GM18868 (cell line): ENCODE data around the gene WNT6.
A peak's percentile ranks its signal among the peaks of the same experiment; 100 is the strongest.

Source experiments
- ATAC-seq: cut with Tn5 transposase; IDR thresholded peaks from one replicate; pipeline ENCODE4 v1.9.1; 2021; ENCODE audit warnings: mild to moderate bottlenecking, moderate library complexity; ENCODE audit not compliant: unreplicated experiment

WNT6 gene

DNA sequence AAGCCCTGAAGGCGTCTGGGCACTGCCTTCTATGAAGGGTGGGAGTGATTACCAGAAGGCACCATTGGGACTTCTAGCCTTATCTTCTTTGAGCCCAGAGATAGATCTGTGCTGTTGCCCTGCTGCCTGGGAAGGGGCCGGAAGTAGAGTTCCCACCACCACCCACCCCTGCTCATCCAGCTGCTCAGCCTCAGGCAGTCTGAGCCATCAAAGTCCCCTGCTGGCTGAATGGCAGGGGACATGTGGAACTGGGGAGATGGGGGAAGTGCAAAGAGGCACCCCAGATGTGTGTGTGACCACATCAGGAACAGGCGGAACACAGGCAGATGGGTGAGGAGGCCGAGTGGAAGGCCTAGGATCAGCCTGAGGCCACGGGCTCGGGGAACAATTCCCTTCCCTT is 17.7 kb downstream of the WNT6 start:
- ATAC-seq, result no peak

DNA sequence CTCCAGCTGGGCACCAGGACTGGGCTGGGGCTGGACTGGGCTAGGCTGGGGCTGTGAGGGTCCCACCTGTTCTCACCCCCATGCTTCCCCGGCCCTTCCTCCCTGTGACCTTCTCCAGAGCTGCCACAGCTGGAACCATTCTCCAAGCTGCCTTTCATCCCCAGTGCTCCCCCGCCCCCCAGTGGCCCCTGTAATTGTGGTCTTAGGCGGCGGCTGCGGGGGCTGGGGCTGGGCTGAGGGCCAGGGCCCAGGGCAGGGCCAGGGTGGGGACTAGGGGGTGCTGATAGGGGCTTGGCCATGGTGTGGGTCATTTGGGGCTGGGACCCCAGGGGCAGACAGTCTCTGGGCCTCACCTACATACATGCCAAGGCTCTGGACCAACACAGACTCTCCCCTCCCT is 18.3 kb downstream of the WNT6 start:
- no peak for ATAC-seq

DNA sequence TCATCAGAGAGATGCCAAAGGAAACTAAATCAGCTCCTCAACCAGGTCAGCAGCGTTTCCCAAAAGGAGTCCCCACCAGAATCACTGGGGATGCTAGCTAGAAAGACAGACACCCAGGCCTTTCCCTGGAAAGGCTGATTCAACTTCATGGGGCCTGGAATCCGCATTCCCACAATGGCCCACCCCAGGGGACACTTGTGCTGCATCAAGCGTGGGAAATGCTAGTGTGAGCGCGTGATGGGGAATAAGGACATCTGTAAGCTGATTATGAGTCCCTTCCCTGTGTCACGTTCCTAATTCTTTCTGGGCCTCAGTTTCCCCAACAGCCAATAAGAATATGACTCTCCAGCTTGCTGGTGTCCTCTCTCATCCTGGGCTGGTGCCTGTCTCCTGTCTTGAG is 18.9 kb downstream of the WNT6 start:
- ATAC-seq, result no peak

DNA sequence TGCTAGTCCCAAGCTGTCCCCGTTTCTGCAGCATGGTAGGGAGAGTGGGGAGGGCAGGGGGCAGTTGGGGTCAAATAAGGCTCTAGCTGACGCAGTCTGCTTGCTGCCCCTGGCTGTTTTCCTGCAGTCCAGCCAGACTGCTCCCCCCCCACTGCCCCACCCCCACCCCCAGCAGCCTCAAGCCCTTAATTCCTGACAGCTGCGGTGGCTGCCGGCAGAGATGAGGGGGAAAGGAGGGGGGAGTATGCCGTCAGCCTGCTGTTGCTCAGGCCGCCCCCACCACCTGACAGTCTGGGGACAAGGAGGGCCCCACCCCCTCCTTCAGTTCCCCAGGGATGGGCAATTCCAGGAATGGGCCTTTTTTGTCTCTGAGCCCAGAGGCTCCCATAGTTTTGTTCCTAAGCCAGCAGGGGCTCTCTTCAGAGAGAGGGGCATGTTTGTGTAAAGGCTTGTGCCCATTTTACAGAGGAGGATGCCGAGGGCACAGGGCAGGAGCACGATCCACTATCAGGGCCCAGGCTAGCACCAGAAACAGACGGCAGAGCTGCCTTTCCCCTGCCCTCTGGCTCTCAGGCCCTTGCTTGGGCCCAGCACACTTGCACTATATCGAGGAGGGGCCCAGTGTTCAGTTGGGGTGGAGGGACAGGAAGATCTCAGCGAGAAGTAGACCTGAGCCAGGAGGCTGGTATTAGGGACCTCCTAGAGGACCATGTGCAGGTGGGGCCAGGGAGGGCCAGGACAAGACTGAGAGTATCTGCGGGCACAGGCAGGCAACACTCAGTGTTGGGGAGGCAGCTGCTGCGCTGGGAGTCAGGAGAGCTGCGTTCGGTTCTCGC is 19.5 kb downstream of the WNT6 start:
- no peak for ATAC-seq

DNA sequence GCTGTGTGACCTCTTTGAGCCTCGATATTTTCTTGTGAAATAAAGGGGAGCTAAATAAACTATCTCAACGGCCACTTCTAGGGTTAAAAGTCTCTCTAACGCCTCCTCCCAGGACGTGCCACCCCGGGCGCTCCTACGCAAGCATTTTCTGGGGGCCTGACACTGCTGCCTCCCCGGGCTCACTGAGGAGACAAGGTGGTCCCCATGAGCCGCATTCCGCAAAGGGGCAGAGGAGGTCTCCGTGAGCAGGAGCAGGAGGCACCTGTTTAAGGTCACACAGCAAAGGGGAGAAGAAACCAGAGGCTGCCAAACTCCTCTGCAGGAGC is 20.1 kb downstream of the WNT6 start:
- no peak for ATAC-seq

DNA sequence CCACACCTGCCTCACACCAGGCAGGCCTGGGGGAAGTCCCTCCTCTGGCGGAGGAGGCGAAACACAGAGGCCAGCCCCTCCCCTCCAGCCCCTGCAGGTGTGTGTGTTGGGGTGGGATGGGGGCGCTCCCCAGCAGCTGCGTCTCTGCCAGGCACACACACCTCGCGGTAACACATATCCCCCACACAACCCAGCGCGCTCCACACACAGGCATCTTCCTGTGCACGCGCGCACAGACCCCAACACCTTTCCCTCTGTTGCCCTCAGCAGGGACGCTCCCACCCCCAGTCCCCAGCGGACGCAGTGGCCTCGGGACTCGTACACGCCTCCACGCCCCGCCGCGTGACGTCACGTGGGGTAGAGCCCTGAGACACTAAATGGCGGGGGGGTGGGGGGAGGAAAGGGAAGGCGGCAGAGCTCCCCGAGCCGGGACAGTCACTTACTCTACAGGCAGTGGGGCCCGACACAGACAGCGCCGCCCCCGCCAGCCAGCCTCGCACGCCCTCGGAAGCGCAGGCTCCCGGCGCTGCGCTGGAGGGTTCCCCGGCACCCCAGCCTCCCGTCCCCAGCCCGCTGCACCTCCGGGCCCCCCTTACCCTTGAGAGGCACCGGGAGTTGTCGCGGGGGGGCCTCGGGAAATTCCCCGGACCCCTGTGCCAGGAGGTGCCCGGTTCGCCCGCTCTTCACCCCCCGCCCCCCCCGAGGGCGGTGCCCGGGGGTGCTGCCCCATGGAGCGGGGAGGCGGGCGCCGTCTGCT is 20.7 kb downstream of the WNT6 start, which contains the start of gene WNT10A:
WNT10A (plus strand) TSS at position 751 of the 757 bp plus-strand sequence. CDS start 144 bp downstream, outside the sequence.
- peak; percentile 70 for ATAC-seq

DNA sequence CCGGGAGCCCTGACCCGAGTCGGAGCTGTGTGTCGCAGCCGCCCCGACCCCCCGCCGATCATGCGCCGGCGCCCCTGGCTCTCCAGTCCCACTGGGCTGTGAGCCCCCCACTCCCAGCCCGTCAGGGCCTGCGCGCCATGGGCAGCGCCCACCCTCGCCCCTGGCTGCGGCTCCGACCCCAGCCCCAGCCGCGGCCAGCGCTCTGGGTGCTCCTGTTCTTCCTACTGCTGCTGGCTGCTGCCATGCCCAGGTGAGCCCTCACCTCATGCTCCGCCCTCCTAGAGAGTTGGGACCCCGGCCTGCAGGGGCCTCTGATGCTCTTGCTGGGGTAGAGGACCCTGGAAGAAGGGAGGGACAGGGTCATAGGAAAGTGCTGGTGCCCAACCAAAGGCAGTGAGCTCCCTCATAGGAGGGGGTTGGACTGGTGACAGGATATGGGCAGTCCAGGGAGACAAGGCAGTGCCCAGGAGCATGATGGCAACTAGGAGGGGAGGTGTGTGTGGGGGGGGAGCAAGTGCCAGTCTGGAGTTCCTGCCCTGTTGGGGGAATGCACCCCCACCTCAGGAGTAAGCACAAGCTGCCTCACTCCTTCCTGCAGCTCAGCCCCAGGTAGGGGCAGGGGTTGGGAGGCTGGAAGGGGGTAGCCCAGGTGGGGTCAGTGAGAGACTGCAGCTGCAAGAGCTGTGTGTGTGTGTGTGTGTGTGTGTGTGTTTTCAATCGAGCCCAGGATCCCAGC is 21.4 kb downstream of the WNT6 start:
- ATAC-seq, result no peak

DNA sequence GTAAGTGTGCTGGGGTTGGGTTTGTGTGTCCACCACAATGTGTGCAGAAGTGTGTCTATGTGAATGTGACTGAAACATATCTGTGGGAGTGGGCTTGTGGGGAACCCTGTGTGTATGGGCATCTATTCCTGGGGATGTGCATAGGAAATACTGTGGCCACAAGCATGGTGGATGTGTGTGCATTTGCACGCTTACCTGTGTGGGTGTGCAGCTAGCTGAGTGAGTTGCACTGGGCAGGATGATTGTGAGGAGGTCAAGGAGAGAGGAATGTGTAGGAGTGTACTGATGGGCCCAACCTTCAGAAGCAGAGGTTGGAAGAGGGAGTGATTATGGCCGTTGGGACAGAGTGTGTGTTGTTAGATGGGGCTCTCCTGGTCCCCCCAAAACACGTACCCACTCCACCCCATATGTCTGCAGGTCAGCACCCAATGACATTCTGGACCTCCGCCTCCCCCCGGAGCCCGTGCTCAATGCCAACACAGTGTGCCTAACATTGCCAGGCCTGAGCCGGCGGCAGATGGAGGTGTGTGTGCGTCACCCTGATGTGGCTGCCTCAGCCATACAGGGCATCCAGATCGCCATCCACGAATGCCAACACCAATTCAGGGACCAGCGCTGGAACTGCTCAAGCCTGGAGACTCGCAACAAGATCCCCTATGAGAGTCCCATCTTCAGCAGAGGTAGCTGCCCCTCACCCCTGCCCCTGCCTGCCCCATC is 22.3 kb downstream of the WNT6 start:
- no peak for ATAC-seq

DNA sequence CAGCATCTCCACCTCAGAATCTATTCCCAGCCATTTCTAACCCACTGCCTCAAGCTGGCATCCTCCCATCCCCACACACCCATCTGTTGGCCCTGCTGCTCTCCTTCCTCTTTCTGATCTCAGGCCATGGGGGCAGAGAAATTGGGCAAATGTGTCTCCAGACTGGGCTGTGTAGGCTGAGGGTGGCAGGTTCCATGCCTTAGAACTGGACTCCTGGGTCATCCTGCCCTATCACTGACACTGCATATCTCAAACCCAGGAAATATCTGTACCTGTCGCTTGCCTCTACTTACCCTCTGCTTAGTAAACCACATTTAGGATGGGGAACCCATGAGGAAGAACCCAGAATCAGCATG is 22.8 kb downstream of the WNT6 start:
- ATAC-seq, result no peak

DNA sequence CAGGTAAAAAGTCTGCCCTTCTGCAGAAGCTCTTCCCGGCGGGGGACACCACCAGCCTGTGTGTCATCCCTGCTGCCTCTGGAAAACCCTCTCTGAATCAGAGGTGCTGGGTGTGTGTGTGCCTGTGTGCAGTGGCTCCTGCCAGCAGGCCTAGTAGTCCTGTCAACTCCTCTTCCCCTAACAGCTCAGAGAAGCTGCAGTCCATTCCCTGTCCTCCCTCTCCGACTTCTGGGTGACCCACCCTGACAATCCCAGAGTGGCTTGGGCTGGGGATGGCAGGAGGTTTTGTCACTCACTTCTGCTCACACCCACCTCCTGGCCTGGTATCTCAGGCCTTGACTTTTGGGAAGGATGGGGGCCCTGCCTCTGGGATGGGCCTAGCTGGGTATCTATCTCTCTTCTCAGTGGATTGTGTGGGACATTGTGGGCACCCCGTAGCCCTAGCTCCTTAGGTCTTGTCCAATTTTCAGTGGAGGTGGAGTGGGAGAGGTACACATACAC is 23.3 kb downstream of the WNT6 start:
- no peak for ATAC-seq

DNA sequence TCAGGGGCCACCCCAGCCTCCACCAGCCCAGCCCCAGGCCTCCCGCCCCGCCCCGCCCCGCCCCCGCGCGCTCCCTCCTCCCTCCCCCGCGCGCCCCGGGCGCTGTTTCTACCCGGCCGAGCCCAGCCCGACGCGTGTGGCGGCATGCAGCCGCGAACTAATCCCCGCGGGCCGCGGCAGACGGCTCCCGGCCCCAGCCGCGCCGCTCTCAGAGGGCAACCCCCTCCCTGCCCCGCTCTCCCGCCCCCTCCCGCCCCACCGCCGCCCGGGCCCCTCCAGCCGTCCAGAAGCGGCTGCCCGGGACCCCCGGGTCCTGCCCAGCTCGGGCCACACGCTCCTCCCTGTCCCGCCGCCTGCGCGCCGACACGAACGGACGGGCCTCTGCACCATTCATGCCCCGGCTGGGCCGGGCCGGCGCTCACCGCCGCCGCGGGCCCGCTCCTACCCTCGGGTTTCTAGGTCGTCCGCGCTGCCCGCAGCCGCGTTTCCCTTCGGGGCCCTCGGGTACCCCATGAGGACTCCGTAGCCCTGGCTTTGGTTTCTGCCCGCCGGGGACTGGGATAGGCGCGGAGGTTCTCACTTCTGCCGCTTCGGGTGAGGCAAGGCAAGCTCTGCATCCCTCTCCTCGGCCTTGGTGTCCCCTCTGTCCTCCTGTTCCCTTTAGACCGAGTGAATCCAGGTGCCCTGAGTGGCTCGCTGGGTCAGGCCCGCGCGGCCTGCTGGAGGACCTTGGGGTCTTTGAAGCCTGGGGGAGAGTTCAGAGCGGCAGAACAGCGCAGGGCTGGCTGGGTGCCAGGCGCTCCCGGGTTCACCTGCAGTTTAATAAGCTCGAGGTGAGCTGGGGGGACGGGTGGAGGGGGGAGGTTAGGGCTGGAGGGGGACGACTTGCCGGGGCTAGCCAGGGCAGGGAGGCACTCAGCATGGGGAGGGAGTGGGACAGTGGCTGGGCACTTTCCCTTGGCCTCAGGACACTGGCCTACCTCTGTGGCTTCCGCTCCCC is 24.2 kb downstream of the WNT6 start:
- ATAC-seq, result no peak

DNA sequence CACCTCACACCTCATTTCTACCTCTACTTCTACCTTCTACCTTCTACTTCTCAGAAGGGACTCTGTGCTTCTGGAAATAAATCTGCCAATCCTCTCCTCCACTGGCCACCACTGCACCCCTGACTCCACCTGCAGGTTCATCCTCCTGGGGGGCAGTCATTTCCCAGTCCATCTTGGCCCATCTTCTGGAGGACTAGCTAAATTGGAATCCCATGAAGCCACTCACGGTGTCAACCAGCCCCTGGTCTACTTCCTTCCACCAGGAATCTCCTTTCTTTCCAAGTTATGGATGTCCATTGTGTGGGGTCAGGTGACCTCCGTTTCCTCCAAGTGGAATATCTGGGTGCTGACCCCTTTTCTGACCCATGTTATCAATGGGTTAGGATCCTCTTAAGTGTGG is 24.9 kb downstream of the WNT6 start:
- no peak for ATAC-seq

DNA sequence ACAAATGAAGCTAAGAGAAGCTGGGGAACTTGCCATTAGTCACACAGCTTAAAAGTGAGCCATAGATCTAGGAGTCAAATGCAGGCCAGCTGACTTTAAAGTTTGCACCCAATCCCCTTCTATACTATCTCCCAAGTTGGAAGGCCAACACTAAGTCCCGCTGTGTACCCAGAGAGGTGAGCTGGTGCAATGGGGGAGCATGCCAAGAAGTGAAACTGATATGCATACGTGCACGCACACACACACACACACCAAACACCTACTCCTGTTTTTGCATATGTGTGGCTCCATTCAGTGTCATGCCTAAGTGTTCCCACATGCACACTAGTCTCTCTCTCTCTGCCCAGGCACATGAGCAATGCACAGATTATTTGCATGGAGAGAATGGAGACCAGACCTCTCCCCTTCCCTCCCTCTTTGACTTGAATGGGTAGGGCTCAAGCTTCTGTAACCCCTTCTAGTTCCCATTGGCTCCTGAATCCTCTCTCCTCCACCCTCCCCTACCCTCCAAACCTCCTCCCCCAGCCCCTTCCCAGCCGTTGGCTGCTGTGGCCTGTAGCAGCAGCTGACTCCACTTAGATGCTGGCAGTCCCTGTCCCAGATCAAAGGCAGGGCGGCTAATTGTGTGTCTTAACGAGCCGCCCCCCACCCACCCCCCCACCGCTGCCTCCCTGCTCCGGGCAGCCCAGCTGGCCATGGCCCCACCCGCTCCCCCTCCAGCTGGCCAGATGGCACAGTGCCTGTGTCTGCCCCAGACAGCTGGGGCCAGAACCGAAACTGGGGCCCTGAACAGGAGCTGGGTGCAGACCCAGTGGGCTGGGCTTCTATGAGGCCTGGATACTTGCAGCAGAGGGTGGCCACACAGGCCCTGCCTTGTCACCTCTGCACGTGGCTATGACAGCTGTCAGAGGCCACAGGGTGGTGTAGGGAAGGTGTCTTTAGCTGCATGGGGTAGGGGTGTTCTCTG is 26.7 kb downstream of the WNT6 start:
- peak; percentile 79 for ATAC-seq

DNA sequence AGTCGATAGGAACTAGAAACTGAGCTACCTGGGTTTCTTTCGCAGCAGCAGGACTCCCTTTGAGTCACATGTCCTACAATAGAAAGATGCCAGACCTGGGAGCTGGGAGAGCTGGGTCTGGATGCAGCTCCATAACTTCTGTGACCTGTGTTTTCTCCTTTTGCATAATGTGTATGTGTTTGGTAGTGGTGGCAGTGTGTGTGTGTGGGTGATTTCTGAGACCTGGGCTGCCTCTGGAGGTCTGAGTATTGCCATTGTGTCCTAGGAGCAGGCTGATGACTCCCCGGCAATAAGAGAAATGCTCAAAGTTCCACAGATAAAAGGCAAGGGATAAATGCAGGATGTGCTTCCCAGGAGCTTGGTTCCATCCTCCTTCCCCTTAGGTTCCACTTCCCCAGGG is 27.5 kb downstream of the WNT6 start:
- ATAC-seq, result no peak

DNA sequence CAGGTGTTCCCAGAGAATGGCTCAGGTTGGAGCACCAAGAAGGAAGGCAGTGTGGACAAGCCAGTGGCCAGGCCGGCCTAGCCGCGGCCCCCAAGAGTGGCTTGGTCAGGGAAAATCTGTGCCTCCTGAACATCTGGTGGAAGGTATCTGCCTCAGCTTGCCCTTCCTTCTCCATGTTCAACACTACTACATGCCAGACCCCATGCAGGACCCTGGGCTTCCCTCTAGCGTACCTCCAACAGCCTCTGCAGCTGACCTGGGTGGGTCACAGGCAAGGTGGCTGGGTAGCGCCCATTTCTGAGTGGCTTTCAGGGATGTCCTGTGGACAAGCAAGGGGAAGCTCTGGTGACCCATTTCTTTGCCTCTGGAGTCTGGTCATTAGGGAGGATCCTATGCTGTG is 28.7 kb downstream of the WNT6 start:
- no peak for ATAC-seq

DNA sequence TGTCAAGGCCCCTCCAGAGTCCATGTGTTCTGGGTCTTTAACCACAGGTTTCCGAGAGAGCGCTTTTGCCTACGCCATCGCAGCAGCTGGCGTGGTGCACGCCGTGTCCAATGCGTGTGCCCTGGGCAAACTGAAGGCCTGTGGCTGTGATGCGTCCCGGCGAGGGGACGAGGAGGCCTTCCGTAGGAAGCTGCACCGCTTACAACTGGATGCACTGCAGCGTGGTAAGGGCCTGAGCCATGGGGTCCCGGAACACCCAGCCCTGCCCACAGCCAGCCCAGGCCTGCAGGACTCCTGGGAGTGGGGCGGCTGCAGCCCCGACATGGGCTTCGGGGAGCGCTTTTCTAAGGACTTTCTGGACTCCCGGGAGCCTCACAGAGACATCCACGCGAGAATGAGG is 30.3 kb downstream of the WNT6 start:
- ATAC-seq, result no peak

DNA sequence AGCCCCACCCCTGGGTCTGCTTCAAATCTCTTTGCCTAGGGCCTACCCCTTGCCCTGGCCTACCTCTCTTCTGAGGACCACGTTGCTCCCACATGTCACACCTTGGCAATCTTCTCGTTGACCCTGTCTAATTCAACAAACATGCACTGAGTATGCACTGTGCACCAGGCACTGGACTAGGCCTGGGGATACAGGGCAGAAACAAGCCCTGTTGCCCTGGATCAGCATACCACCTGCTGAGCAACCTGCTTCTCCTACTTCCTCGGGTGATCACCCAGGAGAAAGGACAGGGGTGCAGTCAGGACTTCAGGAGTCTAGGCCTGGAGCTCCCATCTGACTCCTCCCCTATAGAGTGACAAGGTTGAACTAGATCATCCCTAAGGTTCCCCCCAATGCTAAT is 30.8 kb downstream of the WNT6 start:
- ATAC-seq, result no peak

DNA sequence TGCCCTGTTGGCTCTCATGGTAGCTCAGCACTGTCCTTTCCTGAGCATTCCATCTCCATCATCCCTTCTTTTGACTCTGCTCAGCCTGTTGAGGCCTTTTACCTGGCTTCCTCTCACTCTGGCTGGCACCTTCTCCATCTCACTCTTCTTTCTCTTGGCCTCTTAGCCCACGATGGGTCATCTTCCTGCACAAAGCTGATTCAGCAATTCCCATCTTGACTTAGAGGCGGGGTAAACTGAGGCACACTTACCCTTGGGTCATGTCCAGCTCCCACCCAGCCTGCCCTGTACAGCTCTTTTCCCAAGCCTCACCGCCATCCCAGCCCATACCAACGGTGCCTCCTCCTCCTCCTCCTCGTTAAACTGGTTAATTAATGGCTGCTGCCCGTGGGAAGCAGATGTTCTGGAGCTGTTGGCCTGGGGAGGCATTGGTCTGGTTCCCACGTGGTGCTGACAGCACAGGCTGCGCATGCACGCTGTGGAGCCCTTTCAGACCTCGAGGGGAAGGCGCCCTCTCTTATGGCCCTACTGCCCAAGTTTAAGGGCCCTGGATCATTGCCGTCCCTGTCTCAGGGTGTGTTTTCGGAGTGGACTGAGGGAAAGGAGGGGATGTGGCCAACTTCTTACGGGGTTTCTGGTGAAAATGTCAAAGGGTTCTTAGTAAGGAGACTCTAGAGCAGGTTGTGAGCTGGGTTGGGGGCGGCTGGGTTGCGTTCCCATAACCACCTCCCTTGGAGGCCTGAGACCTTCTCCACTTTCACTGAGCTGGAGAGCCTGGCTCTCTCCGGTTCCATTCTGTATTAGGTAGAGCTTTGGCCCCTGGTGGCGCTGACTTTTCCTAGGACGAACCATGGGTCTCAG is 31.9 kb downstream of the WNT6 start:
- ATAC-seq, result no peak
